Measurements from ENCODE around the gene PLEKHA5. TPM values are rescaled to one million over a fixed set of nuclear protein-coding genes. Genes with fewer than 3 reads are reported as not detected.
"Not testable (repeated sequence)": the region's sequence is repeated elsewhere in the genome, so short reads cannot be mapped to it uniquely, and the experiment has no call there.

PLEKHA5 gene
- total RNA-seq, 1 donor from 2014 or later: 62.5 TPM

DNA sequence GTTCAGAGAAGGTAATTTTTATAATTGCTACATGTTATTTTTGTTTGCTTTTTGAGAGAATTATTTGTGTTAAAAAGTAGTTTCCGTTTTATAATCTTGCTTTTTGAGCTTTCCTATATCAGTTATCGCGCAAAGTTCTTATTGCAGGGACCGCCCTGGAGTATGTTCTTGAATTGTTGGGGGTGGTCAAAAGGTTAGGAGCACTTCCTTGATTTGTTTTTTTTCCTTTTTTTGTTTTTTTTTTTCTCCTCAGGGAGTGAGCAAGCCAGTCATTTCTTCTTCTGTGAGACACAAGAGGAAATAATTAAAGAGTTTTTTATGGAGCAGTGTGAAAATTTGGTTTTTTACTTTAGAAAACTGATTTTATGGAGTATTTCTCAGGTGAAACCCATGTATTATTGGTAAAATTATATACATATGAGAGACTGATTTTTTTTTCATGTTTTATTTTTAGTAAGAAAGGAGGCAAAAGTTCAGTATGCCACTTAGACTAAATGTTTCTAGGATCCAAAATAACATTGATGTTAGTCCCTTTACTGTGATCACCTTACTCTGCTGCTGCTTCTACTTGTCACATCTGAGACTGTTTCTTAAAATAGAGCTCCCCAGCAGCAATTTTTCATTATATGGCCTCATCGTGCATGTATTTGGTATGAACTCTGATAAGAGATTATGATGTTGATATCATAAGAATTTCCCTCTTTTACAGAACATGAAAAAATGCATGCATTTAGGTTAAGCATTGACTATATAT is 26.6 kb downstream of the PLEKHA5 start:
- ATAC-seq (peak; percentile 56), DNase-seq (no peak)
- intact Hi-C loops (cut with micrococcal nuclease): no loop called here

GRCh38 chr12:19158923-19159322 is 29.4 kb downstream of the PLEKHA5 start:
- DNase-seq (no peak), ATAC-seq (peak; percentile 50)
- intact Hi-C loops (cut with micrococcal nuclease): no loop called here

DNA sequence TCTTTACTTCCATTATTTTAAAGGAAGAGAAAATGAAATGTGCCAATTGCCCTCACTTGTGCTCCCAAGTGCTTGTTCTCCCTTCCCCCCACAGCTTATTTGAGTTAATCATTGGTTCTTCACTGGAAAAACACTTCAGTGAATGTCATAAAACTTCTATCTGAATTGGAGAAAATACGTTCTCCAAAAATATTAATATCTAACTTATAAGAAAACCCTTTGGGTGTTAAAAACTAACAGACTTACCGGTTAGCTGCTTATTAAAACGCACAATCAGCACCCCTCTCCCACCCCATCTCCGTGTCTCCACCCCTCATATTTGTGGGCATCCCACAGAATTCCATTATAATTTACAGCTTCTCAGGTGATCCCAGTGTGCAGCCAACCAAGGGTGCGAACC is 31.7 kb downstream of the PLEKHA5 start:
- DNase-seq: no peak
- no peak for ATAC-seq

GRCh38 chr12:19165451-19165850 is 35.9 kb downstream of the PLEKHA5 start:
- DNase-seq (no peak), ATAC-seq (no peak)
- intact Hi-C loops (cut with micrococcal nuclease): no loop called here

More for the DNA sequence above, 31.7 kb downstream of the PLEKHA5 start:
- intact Hi-C loops (cut with micrococcal nuclease): no loop called here

DNA sequence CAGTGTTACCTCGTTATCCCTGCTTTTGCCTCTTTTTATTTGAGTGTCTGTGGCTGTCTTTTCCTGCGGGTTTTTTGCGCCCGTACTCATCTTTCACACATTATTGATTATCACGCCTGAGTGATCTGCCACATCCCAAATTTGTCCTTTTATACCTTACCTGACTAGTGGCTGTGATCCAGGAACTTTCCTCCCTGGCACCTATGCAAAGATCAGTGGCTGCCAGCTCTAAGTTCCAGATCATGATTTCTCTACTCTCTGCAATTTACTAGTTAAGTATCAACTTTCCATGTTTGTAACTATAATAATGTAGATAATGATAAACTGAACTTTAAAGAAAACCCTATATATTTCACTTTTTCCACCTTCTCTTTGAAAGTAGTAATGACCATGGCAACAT is 36.9 kb downstream of the PLEKHA5 start:
- DNase-seq (no peak), ATAC-seq (no peak)
- intact Hi-C loops (cut with micrococcal nuclease): no loop called here

DNA sequence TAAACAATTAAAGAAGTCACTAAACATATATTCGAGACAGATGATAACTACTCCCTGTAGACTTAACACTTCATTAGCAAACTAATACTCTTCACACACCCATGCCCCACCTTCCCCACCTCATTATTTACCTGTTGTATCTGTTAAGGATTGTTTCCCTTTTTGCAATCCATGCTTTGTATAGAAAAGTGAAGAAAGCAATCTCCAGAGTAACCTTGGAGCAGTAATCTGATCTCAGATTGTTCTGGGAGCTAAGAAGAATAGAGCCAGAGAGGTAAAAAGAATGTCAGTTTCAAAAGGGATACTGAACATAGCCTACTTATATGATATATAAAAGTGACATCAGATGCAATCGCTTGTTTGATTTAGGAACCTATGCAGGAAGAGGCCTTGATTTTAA is 37.4 kb downstream of the PLEKHA5 start:
- ATAC-seq (no peak), DNase-seq (no peak)
- intact Hi-C loops (cut with micrococcal nuclease): no loop called here

GRCh38 chr12:19167708-19168107 is 38.2 kb downstream of the PLEKHA5 start:
- intact Hi-C loops (cut with micrococcal nuclease): no loop called here
- DNase-seq (no peak), ATAC-seq (peak; percentile 15)

GRCh38 chr12:19168644-19169043 is 39.1 kb downstream of the PLEKHA5 start:
- DNase-seq: no peak
- intact Hi-C loops (cut with micrococcal nuclease): no loop called here
- no peak for ATAC-seq

GRCh38 chr12:19169222-19169621 is 39.7 kb downstream of the PLEKHA5 start:
- intact Hi-C loops (cut with micrococcal nuclease): no loop called here
- DNase-seq (no peak), ATAC-seq (peak; percentile 55)

DNA sequence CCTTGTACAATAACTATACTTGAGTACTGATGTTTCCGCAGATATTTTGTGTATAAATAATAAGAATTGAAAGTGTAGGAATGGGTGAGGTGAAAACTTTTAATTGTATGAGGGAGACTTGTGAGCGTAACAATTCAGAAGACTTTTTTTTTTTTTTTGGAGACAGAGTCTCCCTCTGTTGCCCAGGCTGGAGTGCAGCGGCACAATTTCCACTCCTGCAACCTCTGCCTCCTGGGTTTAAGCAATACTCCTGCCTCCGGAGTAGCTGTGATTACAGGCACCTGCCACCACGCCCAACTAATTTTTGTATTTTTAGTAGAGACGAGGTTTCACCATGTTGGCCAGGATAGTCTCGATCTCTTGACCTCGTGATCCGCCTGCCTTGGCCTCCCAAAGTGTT is 40.8 kb downstream of the PLEKHA5 start:
- ATAC-seq; DNase-seq; intact Hi-C loops (cut with micrococcal nuclease): not testable (repeated sequence)

GRCh38 chr12:19171731-19172130 is 42.2 kb downstream of the PLEKHA5 start:
- DNase-seq: no peak
- no peak for ATAC-seq
- intact Hi-C loops (cut with micrococcal nuclease): no loop called here

DNA sequence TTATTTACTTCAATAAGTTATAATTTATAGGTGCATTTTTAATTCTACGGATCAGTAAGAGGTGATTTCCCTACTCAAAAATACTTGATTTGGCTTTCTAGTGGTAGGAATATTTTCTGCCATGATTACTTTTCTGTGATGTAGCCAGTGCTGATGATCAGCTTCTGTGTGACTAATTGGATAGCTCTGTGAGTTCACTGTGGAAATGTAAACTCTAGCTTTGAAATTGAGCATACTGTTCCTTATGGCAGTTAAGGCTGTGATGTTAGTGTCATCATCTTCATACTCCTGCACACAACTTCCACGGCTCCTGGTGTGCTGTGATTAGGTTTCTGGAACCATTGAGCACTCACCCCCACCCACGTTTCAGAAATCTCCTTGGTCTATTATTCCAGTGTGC is 48.2 kb downstream of the PLEKHA5 start:
- intact Hi-C loops (cut with micrococcal nuclease): no loop called here
- ATAC-seq (peak; percentile 20), DNase-seq (no peak)

DNA sequence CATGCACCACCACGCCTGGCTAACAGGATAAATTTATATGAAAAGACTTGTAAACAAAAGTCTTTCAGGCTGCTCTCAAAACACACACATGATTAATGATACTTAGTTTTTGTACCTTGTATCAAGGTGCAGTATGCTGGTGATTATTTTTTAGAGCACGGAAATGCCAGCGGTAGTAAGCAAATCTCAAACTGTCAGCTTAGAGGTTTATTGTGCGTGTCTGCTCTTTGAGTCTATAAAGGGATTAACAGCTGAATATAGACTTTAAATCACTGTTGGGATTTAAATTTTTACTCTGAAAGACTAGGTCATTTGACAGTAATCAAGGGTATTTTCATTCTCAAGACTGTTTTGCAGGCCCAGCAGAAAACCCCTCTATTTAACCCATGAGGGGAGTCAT is 50.5 kb downstream of the PLEKHA5 start:
- no peak for DNase-seq
- intact Hi-C loops (cut with micrococcal nuclease): loop anchor here (10.0 kb wide), 2 partner anchors 105 to 145 kb away; no protein-coding TSS in a partner anchor
- ATAC-seq: no peak

DNA sequence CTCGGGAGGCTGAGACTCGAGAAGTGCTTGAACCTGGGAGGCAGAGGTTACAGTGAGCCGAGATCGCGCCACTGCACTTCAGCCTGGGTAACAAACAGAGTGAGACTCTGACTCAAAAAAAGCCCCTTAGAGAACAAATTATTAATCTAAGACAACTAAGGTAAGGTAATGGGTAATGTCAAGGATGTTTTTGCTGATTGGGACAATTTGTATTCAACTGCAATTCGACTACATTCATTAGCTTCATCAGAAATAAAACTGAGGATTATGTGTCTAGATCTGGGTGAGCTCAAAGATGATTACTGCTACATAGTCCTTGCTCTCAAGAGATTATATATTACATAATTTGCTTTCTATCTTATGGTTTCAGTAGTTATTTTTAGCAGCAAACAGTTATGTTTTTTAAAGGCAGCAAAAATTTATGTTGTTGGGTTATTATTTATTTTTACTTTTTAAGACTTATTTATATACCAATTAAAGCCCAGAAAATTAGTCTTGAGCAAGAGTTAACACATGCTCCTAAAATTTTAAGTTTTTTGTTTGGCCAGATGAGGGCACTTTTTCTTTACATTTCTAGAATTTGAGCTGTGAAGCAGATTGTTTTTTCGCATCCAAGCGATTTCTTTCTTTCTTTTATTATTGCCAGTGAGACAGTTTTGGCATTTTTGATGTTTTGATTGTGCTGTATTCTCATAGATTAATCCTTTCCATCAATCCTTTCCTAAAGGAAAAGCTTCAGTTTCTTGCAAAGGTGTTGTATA is 52.3 kb downstream of the PLEKHA5 start:
- ATAC-seq (no peak), DNase-seq (no peak)
- intact Hi-C loops (cut with micrococcal nuclease): loop anchor here (10.0 kb wide), 2 partner anchors 103 to 147 kb away; no protein-coding TSS in a partner anchor

DNA sequence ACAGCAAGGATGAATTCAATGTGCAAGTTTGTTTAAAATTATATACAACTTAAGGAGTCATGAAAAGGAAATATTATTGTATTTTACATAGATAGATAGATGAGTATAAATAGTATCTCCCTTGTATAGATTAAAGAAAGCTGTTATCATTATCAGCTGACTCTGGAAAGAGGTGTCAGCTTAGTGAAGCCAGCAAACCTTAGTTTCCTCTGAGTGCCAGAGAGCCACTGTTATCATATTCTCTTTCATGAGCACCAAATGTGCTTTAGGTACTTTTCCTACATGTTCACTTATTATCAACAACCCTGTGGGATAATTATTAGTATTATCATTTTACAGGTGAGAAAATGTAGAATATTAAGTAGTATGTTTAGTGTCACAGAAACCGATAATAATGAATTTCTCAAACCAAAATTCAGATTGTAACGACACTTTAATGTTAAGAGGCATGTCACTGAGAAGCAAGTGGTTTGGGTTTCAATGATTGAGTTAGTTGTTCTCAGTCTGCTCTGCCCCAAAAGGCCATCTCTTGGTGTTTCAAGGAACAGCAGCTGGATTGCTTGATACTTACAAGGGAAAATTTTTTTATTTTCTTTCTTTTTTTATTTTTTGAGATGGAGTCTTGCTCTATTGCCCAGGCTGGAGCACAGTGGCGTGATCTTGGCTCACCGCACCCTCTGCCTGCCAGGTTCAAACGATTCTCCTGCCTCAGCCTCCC is 53.7 kb downstream of the PLEKHA5 start:
- DNase-seq: no peak

DNA sequence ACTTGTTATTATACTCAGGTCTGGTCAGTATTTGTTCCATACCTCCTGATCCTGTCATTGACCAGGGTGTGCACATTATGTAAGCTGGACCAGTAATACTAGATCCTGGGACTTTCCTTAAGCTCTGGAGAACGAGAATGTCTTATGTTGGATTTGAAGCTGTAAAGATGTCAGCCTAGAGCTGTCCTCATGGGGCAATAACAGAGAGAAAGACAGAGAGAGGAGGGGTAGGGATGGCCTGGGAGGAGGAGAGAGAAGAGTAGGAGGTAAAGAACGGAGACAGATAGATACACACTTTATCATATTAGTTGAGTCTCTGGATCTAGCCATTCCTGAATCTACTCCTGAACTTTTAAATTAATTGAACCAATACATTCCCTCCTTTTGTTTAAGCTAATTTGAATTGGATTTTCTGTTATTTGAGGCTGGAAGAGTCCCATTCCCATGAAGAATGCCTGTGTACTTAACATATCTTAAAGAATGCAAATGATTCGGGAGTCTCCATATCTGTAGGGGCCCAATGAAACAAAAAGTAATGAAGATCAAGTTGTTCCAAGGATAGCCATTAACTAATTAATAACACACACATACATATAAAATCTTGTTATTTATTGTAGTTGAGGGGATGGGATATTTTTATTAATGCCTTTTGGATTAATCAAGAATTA is 55.9 kb downstream of the PLEKHA5 start:
- DNase-seq (no peak), ATAC-seq (no peak)
- intact Hi-C loops (cut with micrococcal nuclease): loop anchor here (5.0 to 10.0 kb wide), 5 partner anchors 48 to 753 kb away; no protein-coding TSS in a partner anchor

More for the DNA sequence above, 53.7 kb downstream of the PLEKHA5 start:
- peak; percentile 55 for ATAC-seq
- intact Hi-C loops (cut with micrococcal nuclease): loop anchor here (10.0 kb wide), 2 partner anchors 102 to 148 kb away; no protein-coding TSS in a partner anchor

DNA sequence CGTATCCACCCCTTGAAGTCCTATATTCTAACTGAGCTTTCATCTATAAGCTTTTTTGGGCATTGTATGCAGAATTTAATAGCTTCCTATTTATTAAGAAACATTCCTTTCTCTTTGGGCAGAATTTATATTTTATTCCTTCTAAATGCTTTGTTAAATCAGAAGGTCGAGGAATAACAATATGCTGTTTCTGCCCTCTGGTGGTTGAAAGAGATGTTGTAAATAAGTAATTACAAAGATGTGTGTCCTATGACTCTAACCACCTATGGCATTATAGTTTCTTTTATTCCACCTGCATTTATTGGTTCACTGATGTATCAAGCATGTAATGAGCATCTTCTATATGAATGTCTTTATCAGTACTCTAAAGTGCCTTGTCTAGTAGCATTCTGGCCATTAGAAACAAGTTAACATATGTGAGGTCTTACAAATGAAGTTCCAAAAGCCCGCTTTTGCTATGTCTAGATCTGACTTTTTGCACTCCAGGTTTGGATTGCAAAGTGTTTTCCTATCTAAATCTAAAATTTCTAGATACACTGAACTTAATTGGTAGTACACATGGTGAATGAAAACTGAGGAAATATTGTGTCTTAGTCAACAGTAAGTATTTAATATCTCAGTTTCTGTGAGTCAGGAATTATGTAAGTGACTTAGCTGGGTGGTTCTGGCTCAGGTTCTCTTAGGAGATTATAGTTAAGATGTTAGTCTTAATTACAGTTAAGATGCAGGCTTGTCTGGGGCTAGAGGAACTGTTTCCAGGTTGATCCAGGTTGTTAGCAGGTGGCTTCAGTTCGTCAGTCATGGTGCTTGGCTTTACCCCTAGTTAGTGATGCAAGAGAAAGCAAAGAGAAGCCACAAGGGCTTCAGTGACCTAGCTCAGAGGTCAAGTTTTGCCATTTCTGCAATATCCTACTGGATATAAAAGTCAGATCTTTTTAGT is 57.5 kb downstream of the PLEKHA5 start:
- peak; percentile 38 for ATAC-seq
- intact Hi-C loops (cut with micrococcal nuclease): loop anchor here (5.0 to 10.0 kb wide), 5 partner anchors 50 to 755 kb away; no protein-coding TSS in a partner anchor
- no peak for DNase-seq

DNA sequence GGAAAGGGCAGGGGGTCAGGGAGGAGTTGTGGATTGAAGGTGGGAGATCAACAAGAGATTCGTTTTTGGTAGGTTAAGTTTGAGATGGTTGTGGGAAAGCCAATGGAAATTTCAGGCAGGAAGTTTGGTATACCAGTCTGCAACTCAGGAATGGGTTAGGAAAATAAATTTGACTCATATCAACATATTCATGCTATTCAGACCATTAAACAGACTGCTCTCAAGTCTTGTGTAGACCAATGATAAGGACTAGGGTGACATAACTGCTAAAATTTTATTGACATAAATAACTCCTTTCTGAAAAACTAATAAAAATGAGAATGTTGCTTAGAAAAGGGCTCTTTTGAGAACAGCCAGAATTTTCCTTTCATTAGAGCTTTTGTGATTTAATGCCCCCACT is 60.0 kb downstream of the PLEKHA5 start:
- intact Hi-C loops (cut with micrococcal nuclease): loop anchor here (5.0 to 10.0 kb wide), 5 partner anchors 52 to 757 kb away; no protein-coding TSS in a partner anchor
- ATAC-seq (no peak), DNase-seq (no peak)
